Heart right ventricle (tissue), 16 donors: ENCODE data around the gene SAA4. TPM values are rescaled to one million over a fixed set of nuclear protein-coding genes. Genes with fewer than 3 reads are reported as not detected.

Experiments
- ATAC-seq, 8 donors: fragments of 200-7000 bp; cut with Tn5 transposase; one replicate each; pipeline ENCODE4 v1.9.1; 2020; ENCODE audit warnings: mild to moderate bottlenecking in 8 of 8, moderate library complexity in 8 of 8, moderate number of reproducible peaks in 1 of 8
- DNase-seq, 2 donors: peaks; one replicate each; pipeline ENCODE4 v3.0.0-alpha.2; 2020
- H3K27ac ChIP-seq, 10 donors: fragments of 200-600 bp; sonication (generic) in 2 of 10; one replicate each; pipeline versions ENCODE4 v1.5.0 to v1.8.0; 2020 to 2022; ENCODE audit warnings: mild to moderate bottlenecking in 3 of 10
- H3K27me3 ChIP-seq, 7 donors: fragments of 200-600 bp; one replicate each; pipeline ENCODE4 v1.8.0; 2021 to 2022; ENCODE audit warnings: mild to moderate bottlenecking in 2 of 7
- H3K36me3 ChIP-seq, 9 donors: fragments of 200-600 bp; sonication (generic) in 1 of 9; one replicate each; pipeline versions ENCODE4 v1.5.0 to v1.8.0; 2020 to 2022; ENCODE audit warnings: mild to moderate bottlenecking in 2 of 9
- H3K4me1 ChIP-seq, 9 donors: fragments of 200-600 bp; sonication (generic) in 1 of 9; one replicate each; pipeline versions ENCODE4 v1.5.0 to v1.8.0; 2020 to 2022; ENCODE audit warnings: mild to moderate bottlenecking in 4 of 9
- H3K4me3 ChIP-seq, 10 donors: fragments of 200-600 bp; sonication (generic) in 2 of 10; one replicate each; pipeline versions ENCODE4 v1.5.0 to v1.8.0; 2020 to 2022; ENCODE audit warnings: mild to moderate bottlenecking in 7 of 10, moderate library complexity in 2 of 10
- H3K9me3 ChIP-seq, 11 donors: fragments of 200-600 bp in 10 of 11; sonication (generic) in 2 of 11; one replicate each; pipeline versions ENCODE4 v1.5.0 to v1.8.0; 2013 to 2022; ENCODE audit warnings: mild to moderate bottlenecking in 2 of 11, control low read depth in 1 of 11, moderate library complexity in 1 of 11
- CTCF ChIP-seq, 9 donors: fragments of 200-600 bp; sonication (generic) in 2 of 9; IDR thresholded peaks; one replicate each; pipeline versions ENCODE4 v1.5.0 to v1.8.0; 2021 to 2022; ENCODE audit warnings: antibody characterized with exemption in 9 of 9, mild to moderate bottlenecking in 5 of 9, moderate library complexity in 1 of 9
- WGBS, 2 donors: extraction: QIAGEN DNeasy Blood & Tissue Kit; methylation state at CpG; one replicate each; pipeline ENCODE4 v1.1.7; 2013; ENCODE audit warnings: inconsistent platforms in 1 of 2; 5-methylcytosine and 5-hydroxymethylcytosine counted together
- intact Hi-C, 10 donors: fragments of 100-400 bp; cut with DNase I; formaldehyde crosslinking; loops; one replicate each; pipeline versions ENCODE4 v1.11.1 to v1.14.2; 2022
- polyA plus RNA-seq, 2 donors: library from polyadenylated mRNA; stranded (reverse); fragments of 200-250 nt; gene quantifications; one replicate each; pipeline ENCODE4 v1.2.3, GENCODE V29; 2013
- total RNA-seq, 10 donors: library from RNA; stranded (reverse); fragmentation: NEBNext Ultra II Directional in 3 of 10; extraction: Animal tissue kit (Norgen Biotek cat#: 25700) in 3 of 10; gene quantifications; one replicate each; pipeline versions ENCODE4 v1.2.1 to v1.2.4, GENCODE V29; 2021 to 2023
- donor health status: Arrhythmogenic right ventricular cardiomyopathy.
- donor health status: ischemic (EF 13 %, LVEDD 7.1; RV severe dilation, severe dysfunction).
- donor health status: healthy with polysubstance abuse.
- donor health status: DM: no; HTN: yes; CAD: no.
- donor health status: DM: no; HTN: no; CAD: no.
- donor health status: ischemic (EF 25% LVEDD 6.9; RV normal size, moderate dysfunction).
- donor health status: ischemic (EF 25% LVEDD 5.7; RV mildly dilated, moderate dysfunction).
- donor health status: healthy.
- donor health status: DM: yes; HTN: yes; CAD: no.
- donor health status: Ischemic cardiomyopathy.
- donor health status: ischemic (EF 35%, LVEDD 5.7; RV mildly dilated, moderate dysfunction).
- donor health status: nonischemic (EF 11% LVEDD 7.7; RV severe dilation, severe dysfunction).
- donor health status: DM: yes; HTN: yes; CAD: no.
- donor health status: PGD.
- donor health status: ischemic (EF 29% LVEDD 5.4; RV normal size, mild dysfunction).
- donor health status: nonischemic (EF 23%, LVEDD 6.1; RV moderate dilation, normal function).

SAA4 gene
- total and polyA plus RNA-seq, 12 donors: not detected

- intact Hi-C loops: no loop called here
- 76 to 85% methylated on average over 2 of the region's 2 CpGs for WGBS, 2 donors
Observed at GRCh38 chr11:18230859-18231258, 5.7 kb downstream of the SAA4 start.

GRCh38 chr11:18229501-18229900 lies 7.1 kb downstream of the SAA4 start:
- no peak for ATAC-seq
- intact Hi-C loops: no loop called here
- H3K36me3 ChIP-seq: no peaks in the 10 kb centered on the region
- DNase-seq: no peak
- no peaks in the 10 kb centered on the region for H3K4me1 ChIP-seq
- H3K9me3 ChIP-seq: peaks cover 0 to 9% (median 0%) of the 10 kb centered on the region in 11 donors
- H3K4me3 ChIP-seq: no peak overlapping the region
- peaks cover 0 to 5% (median 0%) of the 10 kb centered on the region in 7 donors for H3K27me3 ChIP-seq
- no peak overlapping the region for H3K27ac ChIP-seq
- TF ChIP-seq CTCF (IDR thresholded peaks at IDR 0.05): no peak
- 59 to 70% methylated on average over 2 to 3 of the region's 3 CpGs for WGBS, 2 donors

More at GRCh38 chr11:18230859-18231258, 5.7 kb downstream of the SAA4 start:
- H3K4me1 ChIP-seq: no peaks in the 10 kb centered on the region
- H3K9me3 ChIP-seq: peaks cover 0 to under 1% (median 0%) of the 10 kb centered on the region in 11 donors
- H3K27ac ChIP-seq: no peak overlapping the region
- H3K36me3 ChIP-seq: no peaks in the 10 kb centered on the region
- TF ChIP-seq CTCF (IDR thresholded peaks at IDR 0.05): no peak
- no peak for DNase-seq
- H3K27me3 ChIP-seq: peaks cover 0 to 5% (median 0%) of the 10 kb centered on the region in 7 donors
- H3K4me3 ChIP-seq: no peak overlapping the region
- ATAC-seq: no peak

- Histone ChIP-seq H3K4me3 (no peak overlapping the region), H3K4me1 (no peaks in the 10 kb centered on the region), H3K27ac (no peak overlapping the region), H3K27me3 (peaks cover 0 to 5% (median 0%) of the 10 kb centered on the region in 7 donors), H3K9me3 (peaks cover 0 to 9% (median 0%) of the 10 kb centered on the region in 11 donors), H3K36me3 (no peaks in the 10 kb centered on the region)
- WGBS, 2 donors: 55 to 59% methylated on average over 2 of the region's 2 CpGs
- ATAC-seq (no peak), DNase-seq (no peak)
- no peak for TF ChIP-seq CTCF (IDR thresholded peaks at IDR 0.05)
- intact Hi-C loops: no loop called here
Observed at GRCh38 chr11:18225913-18226312, 10.7 kb downstream of the SAA4 start.

- ATAC-seq (no peak), DNase-seq (no peak)
- intact Hi-C loops: no loop called here
- no peaks in the 10 kb centered on the region for H3K36me3 ChIP-seq
- TF ChIP-seq CTCF (IDR thresholded peaks at IDR 0.05): no peak
- H3K27me3 ChIP-seq: peaks cover 0 to 5% (median 0%) of the 10 kb centered on the region in 7 donors
- 47 to 78% methylated on average over 3 of the region's 3 CpGs for WGBS, 2 donors
- peaks cover 0 to 13% (median 0%) of the 10 kb centered on the region in 11 donors for H3K9me3 ChIP-seq
- H3K27ac ChIP-seq: no peak overlapping the region
- H3K4me3 ChIP-seq: no peak overlapping the region
- no peaks in the 10 kb centered on the region for H3K4me1 ChIP-seq
Observed at GRCh38 chr11:18223591-18224387, 12.8 kb downstream of the SAA4 start.
